Epithelial cell of proximal tubule (primary cell): ENCODE measurements around the gene FRS2. TPM values are rescaled to one million over a fixed set of nuclear protein-coding genes. Genes with fewer than 3 reads are reported as not detected.

Experiments used
- DNase-seq: peaks from one replicate; pipeline ENCODE4 v3.0.0-alpha.2; 2011; ENCODE audit warnings: low read depth
- H3K4me3 ChIP-seq: 2 replicates; pipeline ENCODE4 v1.5.1; 2011; ENCODE audit warnings: low read depth, mild to moderate bottlenecking, low read length
- total RNA-seq: library from RNA; depleted of rRNA; stranded (reverse); fragments of >200 nt; gene quantifications from 2 replicates; pipeline ENCODE4 v1.2.3, GENCODE V29; 2015
- TF ChIP-seq, protein P1 (sequence below): conservative IDR thresholded peaks from 2 replicates; pipeline ENCODE4 v1.5.1; 2012; ENCODE audit warnings: low read depth, mild to moderate bottlenecking, low read length

FRS2 gene
- total RNA-seq, 1 donor from 2014 or later = 28.9 TPM

DNA sequence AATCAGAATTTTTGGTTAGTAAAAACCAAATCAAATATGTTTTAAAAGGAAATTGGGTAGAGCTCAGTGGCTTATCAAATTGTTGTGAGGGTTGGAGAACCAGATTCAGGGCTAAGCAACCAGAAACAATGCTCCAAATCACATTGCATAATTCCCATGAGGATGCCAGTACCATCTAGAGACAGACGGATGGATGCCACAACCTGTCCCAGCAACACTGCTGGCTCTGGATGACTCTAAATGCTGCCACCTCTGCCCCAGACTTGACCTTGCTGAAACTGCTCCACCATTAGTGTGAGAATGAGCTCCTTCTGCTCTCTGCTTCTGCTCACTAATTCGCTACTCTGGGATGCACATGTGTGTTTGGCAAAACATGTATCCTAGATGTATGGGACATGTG lies 43.9 kb downstream of the FRS2 start:
- TF ChIP-seq, protein P1, sequence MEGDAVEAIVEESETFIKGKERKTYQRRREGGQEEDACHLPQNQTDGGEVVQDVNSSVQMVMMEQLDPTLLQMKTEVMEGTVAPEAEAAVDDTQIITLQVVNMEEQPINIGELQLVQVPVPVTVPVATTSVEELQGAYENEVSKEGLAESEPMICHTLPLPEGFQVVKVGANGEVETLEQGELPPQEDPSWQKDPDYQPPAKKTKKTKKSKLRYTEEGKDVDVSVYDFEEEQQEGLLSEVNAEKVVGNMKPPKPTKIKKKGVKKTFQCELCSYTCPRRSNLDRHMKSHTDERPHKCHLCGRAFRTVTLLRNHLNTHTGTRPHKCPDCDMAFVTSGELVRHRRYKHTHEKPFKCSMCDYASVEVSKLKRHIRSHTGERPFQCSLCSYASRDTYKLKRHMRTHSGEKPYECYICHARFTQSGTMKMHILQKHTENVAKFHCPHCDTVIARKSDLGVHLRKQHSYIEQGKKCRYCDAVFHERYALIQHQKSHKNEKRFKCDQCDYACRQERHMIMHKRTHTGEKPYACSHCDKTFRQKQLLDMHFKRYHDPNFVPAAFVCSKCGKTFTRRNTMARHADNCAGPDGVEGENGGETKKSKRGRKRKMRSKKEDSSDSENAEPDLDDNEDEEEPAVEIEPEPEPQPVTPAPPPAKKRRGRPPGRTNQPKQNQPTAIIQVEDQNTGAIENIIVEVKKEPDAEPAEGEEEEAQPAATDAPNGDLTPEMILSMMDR = no peak
- no peak overlapping the region for H3K4me3 ChIP-seq
- DNase-seq = no peak

DNA sequence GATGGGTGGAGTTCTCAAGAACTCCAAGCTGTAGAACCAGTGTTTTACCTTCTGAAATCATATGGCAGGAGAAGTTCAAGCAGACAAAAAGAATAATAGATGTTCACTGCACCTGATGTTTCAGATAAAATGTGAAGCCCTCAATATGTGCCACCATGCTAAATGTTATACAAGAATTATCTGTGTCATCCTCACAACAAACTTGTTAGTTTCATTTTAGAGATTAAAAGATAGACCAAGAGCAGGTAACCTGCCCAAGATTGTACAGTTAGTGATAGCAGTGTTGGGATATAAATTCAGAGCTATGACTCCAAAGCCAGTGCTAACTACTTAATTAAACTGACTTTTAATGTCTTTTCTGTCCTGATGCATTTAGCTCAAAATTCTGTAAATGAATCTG lies 44.7 kb downstream of the FRS2 start:
- no peak for DNase-seq
- TF ChIP-seq, protein P1 = no peak
- no peak overlapping the region for H3K4me3 ChIP-seq

DNA sequence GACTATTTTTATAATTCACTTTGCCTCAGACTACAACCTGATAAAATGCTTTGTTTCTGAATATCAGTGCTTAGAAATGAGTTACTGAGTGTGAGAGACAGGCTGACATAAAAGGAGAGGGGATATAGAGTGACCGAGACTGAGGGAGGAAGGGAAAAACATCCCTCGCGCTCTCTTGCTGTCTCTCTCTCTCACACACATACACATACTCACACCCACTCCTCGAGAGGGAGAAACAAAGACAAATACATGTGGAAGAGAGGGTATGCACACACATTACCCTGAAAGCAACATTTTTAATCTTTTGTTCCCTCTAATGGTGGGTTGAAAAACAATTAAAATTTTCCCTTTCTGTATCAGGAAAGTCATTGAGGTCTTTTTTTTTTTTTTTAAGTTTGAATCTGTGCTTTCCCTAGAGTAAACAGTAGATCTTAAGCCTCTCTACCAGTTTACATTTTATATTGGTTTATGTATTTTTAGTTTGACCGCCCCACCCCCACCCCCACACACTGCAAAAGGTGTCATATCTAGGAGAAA lies 45.3 kb downstream of the FRS2 start:
- no peak overlapping the region for H3K4me3 ChIP-seq
- TF ChIP-seq, protein P1 = no peak
- DNase-seq = no peak

DNA sequence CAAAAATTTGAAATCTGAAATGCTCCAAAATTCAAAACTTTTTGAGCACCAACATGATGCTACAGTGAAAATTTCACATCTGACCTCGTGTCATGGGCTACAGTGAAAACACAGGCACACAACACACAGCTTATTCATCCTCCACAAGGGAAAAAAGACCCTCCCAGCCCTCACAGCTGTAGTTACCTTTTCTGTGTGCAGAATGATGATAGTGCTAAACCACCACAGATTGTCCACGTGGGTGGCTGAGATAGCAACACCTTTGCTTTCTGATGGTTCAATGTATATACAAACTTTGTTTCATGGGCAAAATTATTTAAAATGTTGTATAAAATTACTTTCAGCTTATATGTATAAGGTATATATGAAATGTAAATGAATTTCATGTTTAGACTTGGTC lies 46.8 kb downstream of the FRS2 start:
- TF ChIP-seq, protein P1 = no peak
- H3K4me3 ChIP-seq = no peak overlapping the region
- no peak for DNase-seq

DNA sequence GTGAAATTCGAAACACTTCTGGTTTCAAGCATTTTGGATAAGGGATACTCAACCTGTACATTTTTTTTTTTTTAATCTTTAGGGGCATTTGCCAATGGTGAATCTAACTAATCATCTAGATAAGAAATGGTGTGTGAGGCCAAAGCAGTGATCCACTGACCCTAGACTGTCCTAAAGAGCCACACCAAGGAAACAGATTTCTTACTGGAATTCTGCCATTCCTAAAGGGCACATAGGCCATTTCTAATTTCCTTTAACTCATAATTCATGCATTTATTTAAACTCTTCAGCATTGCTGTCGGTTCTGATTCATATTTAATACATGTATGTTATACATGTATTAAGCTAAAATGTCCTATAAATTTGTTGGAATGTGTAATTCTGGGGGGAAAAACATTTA lies 47.2 kb downstream of the FRS2 start:
- no peak overlapping the region for H3K4me3 ChIP-seq
- TF ChIP-seq, protein P1 = no peak
- DNase-seq = no peak

DNA sequence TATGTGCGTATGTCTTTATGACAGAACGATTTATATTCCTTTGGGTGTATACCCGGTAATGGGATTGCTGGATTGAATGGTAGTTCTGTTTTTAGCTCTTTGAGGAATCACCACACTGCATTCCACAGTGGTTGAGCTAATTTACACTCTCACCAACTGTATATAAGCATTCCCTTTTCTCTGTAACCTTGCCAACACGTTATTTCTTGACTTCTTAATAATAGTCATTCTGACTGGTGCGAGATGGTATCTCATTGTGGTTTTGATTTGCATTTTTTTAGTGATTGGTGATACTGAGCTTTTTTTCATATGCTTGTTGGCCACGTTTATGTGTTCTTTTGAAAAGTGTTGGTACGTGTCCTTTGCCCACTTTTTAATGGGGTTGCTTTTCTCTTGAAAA lies 49.7 kb downstream of the FRS2 start:
- TF ChIP-seq, protein P1 = no peak
- H3K4me3 ChIP-seq = no peak overlapping the region
- no peak for DNase-seq

DNA sequence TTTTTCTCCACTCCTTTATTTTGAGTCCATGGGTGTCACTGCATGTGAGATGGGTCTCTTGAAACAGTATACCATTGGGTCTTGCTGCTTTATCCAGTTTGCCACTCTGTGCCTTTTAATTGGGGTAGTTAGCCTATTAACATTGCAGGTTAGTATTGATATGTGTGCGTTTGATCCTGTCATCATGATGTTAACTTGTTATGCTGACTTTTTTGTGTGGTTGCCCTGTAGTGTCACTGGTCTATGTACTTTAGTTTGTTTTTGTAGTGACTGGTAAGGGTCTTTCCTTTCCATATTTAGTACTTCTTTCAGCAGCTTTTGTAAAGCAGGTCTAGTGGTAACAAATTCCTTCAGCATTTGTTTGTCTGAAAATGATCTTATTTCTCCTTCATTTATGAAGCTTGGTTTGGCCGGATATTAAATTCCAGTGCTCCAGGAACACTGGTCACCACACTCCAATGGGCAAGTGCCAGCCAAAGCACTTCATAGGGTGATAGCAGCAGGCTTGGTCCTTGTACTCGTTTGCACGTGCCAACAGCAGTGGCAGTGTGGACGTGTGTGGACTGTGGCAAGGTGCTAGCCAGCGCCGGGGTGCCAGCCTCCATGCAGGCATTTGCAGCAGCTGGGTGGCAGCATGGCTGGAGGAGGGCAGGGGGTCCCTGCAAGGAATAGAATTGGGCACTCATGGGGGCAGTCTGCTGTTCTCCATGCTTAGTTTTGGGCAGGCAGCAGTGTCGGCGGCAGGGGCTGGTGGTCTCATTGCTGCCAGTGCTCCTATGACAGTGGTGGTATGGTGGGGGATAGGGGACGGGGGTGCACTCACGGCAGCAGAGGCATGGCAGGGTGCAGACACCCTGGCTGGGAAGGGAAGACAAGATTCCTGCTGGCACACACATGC lies 53.5 kb downstream of the FRS2 start:
- H3K4me3 ChIP-seq = no peak overlapping the region

More for the DNA sequence above, 53.5 kb downstream of the FRS2 start:
- TF ChIP-seq, protein P1 = no peak
- no peak for DNase-seq
